DOHH2 (cell line): ENCODE results near the gene RIMS3.

ENCODE experiments used
- H3F3A ChIP-seq: fragments of 200-600 bp; sonication (generic), shearing (Covaris generic); 2 replicates; pipeline ENCODE4 v1.6.0; 2016; ENCODE audit warnings: antibody characterized with exemption, mild to moderate bottlenecking; ENCODE audit not compliant: control insufficient read depth, insufficient read depth
- H3K27ac ChIP-seq: fragments of 200-600 bp; sonication (generic); 2 replicates; pipeline ENCODE4 v1.5.1; 2014; ENCODE audit warnings: low read depth, mild to moderate bottlenecking, low read length, moderate library complexity
- H3K27me3 ChIP-seq: fragments of 200-600 bp; sonication (generic); 2 replicates; pipeline ENCODE4 v1.6.1; 2014; ENCODE audit warnings: mild to moderate bottlenecking, low read length, mixed read lengths; ENCODE audit not compliant: control insufficient read depth
- H3K36me3 ChIP-seq: fragments of 200-600 bp; sonication (generic); 2 replicates; pipeline ENCODE4 v1.6.1; 2014; ENCODE audit warnings: mild to moderate bottlenecking, low read length, moderate library complexity, mixed read lengths; ENCODE audit not compliant: control insufficient read depth
- H3K4me1 ChIP-seq: fragments of 200-600 bp; sonication (generic); 2 replicates; pipeline ENCODE4 v1.6.1; 2014; ENCODE audit warnings: mild to moderate bottlenecking, low read length, mixed read lengths; ENCODE audit not compliant: control insufficient read depth
- H3K4me2 ChIP-seq: fragments of 200-600 bp; sonication (generic); 2 replicates; pipeline ENCODE4 v1.6.0; 2014; ENCODE audit warnings: mild to moderate bottlenecking, low read length, moderate library complexity
- H3K4me3 ChIP-seq: fragments of 200-600 bp; sonication (generic); 2 replicates; pipeline ENCODE4 v1.5.1; 2014; ENCODE audit warnings: mild to moderate bottlenecking, low read length, mixed read lengths
- H3K79me2 ChIP-seq: fragments of 200-600 bp; sonication (generic); 2 replicates; pipeline ENCODE4 v1.6.1; 2014; ENCODE audit warnings: mild to moderate bottlenecking, low read length, mixed read lengths; ENCODE audit not compliant: control insufficient read depth
- H3K9me2 ChIP-seq: fragments of 200-600 bp; sonication (generic); replicated peaks from 2 replicates; pipeline ENCODE4 v1.6.1; 2014; ENCODE audit warnings: mild to moderate bottlenecking, low read length, mixed read lengths; ENCODE audit not compliant: control insufficient read depth
- H3K9me3 ChIP-seq: fragments of 200-600 bp; sonication (generic); 2 replicates; pipeline ENCODE4 v1.6.1; 2014; ENCODE audit warnings: antibody characterized with exemption, low read length, mixed read lengths; ENCODE audit not compliant: control insufficient read depth, insufficient read depth
- H4K20me1 ChIP-seq: fragments of 200-600 bp; sonication (generic); 2 replicates; pipeline ENCODE4 v1.6.0; 2014; ENCODE audit warnings: low read depth, mild to moderate bottlenecking, antibody characterized with exemption, low read length, moderate library complexity; ENCODE audit not compliant: control insufficient read depth, insufficient read depth
- CTCF ChIP-seq: fragments of 200-600 bp; sonication (generic); IDR thresholded peaks from one replicate; pipeline ENCODE4 v1.5.1; 2014; ENCODE audit warnings: antibody characterized with exemption, mild to moderate bottlenecking, low read depth, low read length; ENCODE audit not compliant: poor library complexity, severe bottlenecking
- EZH2phosphoT487 ChIP-seq: fragments of 200-600 bp; sonication (generic); IDR thresholded peaks from 2 replicates; pipeline ENCODE4 v1.6.1; 2017; ENCODE audit warnings: borderline replicate concordance, mild to moderate bottlenecking, antibody characterized with exemption, low read length, moderate library complexity, mixed read lengths

Gene RIMS3

GRCh38 chr1:40673452-40673851 lies 8.0 kb upstream of the RIMS3 start:
- no peaks in the 10 kb centered on the region for H4K20me1 ChIP-seq

GRCh38 chr1:40668769-40669525 lies 3.5 kb upstream of the RIMS3 start:
- H3K9me3 ChIP-seq: no peaks in the 10 kb centered on the region
- peaks cover 24% of the 10 kb centered on the region for H3K4me1 ChIP-seq
- H3K4me2 ChIP-seq: peak overlapping the region; percentile 70
- H3K79me2 ChIP-seq: no peaks in the 10 kb centered on the region
- peak; percentile 80 for TF ChIP-seq CTCF
- no peak for TF ChIP-seq EZH2phosphoT487
- H3K27me3 ChIP-seq: no peaks in the 10 kb centered on the region; the same call in 1 of the 2 replicates
- H3F3A ChIP-seq: no peaks in the 10 kb centered on the region
- no peak overlapping the region for H3K27ac ChIP-seq
- H3K36me3 ChIP-seq: no peaks in the 10 kb centered on the region
- no peaks in the 10 kb centered on the region for H4K20me1 ChIP-seq
- H3K9me2 ChIP-seq: no peaks in the 10 kb centered on the region
- H3K4me3 ChIP-seq: peak overlapping the region; percentile 70

More at GRCh38 chr1:40673452-40673851, 8.0 kb upstream of the RIMS3 start:
- H3K27ac ChIP-seq: no peak overlapping the region
- H3K9me2 ChIP-seq: no peaks in the 10 kb centered on the region
- H3K27me3 ChIP-seq: peaks cover 5% of the 10 kb centered on the region
- no peaks in the 10 kb centered on the region for H3K36me3 ChIP-seq
- peaks cover 6% of the 10 kb centered on the region for H3K4me1 ChIP-seq
- H3K79me2 ChIP-seq: no peaks in the 10 kb centered on the region
- no peaks in the 10 kb centered on the region for H3K9me3 ChIP-seq
- no peak overlapping the region for H3K4me2 ChIP-seq
- H3K4me3 ChIP-seq: no peak overlapping the region
- TF ChIP-seq CTCF (no peak), EZH2phosphoT487 (no peak)
- H3F3A ChIP-seq: no peaks in the 10 kb centered on the region

GRCh38 chr1:40664791-40665190 lies 691 bp downstream of the RIMS3 start:
- no peaks in the 10 kb centered on the region for H3F3A ChIP-seq
- H3K36me3 ChIP-seq: no peaks in the 10 kb centered on the region
- H3K79me2 ChIP-seq: no peaks in the 10 kb centered on the region
- peak overlapping the region; percentile 65 for H3K4me2 ChIP-seq
- no peak overlapping the region for H3K27ac ChIP-seq
- H3K9me3 ChIP-seq: no peaks in the 10 kb centered on the region
- no peaks in the 10 kb centered on the region; the same call in 1 of the 2 replicates for H3K27me3 ChIP-seq
- TF ChIP-seq EZH2phosphoT487 (no peak), CTCF (no peak)
- peak overlapping the region; percentile 69 for H3K4me3 ChIP-seq
- no peaks in the 10 kb centered on the region for H3K9me2 ChIP-seq
- H3K4me1 ChIP-seq: peaks cover 40% of the 10 kb centered on the region
- no peaks in the 10 kb centered on the region for H4K20me1 ChIP-seq
